RPMI7951 (cell line): ENCODE results near the gene VPS41. TPM values are rescaled to one million over a fixed set of nuclear protein-coding genes. Genes with fewer than 3 reads are reported as not detected.

Experiments used
- DNase-seq: peaks from one replicate; pipeline ENCODE4 v3.0.0-alpha.2; 2012; ENCODE audit warnings: low read depth
- total RNA-seq: library from RNA; depleted of rRNA; stranded (reverse); fragments of >200 nt; shearing (Covaris generic); gene quantifications from 2 replicates; pipeline ENCODE4 v1.2.3, GENCODE V29; 2014

VPS41 gene
- total RNA-seq, 1 experiment from 2014 or later, result 47.6 TPM

- no peak for DNase-seq
Measured at GRCh38 chr7:38905056-38905759, 3.8 kb downstream of the VPS41 start.

- no peak for DNase-seq
Measured at GRCh38 chr7:38903057-38903456, 5.9 kb downstream of the VPS41 start.

GRCh38 chr7:38902449-38902848, 6.5 kb downstream of the VPS41 start:
- DNase-seq, result no peak

- DNase-seq, result no peak
Measured at GRCh38 chr7:38893061-38893460, 15.9 kb downstream of the VPS41 start.

DNA sequence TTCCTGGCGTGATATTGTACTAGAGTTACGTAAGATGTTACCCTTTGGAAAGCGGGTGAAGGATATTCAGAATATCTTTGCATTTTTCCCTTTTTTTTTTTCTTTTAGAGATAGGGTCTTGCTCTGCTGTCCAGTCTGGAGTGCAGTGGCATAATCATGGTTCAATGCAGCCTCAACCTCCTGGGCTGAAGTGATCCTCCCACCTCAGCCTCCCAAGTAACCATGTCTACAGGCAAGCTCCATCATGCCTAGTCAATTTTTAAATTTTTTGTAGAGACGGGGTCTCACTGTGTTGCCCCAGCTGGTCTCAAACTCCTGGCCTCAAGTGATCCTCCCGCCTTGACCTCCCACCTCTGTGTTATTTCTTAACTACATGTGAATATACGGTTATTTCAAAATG, 18.4 kb downstream of the VPS41 start:
- DNase-seq, result no peak

DNA sequence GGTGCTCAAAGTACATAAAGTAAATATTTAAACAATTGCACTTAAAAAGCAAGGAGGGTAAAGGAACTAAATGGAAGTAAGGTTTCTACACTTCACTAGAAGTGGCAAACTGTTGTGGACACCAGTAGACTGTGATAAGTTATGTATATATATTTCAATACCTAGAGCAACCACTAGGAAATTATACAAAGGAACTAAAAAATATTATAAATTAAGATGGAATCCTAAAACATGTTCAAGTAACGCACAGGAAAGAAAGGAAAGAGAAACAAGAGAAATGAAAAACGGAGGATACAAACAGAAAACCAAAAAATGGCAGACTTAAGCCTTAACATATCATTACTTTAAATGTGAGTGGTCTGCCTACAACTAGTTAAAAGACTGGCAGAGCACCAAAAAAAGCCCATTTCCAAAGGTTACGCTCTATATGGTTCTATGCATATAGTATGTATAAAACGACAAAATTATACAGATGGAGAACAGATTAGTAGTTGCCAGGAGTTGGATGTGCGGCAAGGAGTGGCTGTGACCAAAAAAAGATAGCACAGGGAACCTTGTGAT, 19.0 kb downstream of the VPS41 start:
- DNase-seq, result no peak

DNA sequence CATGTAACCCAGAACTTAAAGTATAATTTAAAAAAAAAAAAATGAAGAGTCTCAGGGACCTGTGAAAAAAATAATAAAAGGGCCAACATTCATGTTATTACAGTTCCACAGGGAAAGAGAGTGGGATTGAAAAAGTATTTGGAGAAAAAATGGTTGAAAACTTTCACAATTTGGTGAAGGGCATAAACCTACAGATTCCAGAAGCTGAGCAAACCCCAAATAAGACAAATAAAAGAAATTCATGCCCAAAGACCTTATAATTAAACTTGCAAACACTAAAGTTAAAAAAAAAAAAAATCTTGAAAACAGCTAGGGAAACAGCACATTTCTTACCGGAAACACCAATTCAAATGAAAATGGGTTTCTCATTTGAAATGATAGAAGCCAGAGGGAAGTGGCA, 19.9 kb downstream of the VPS41 start:
- no peak for DNase-seq

DNA sequence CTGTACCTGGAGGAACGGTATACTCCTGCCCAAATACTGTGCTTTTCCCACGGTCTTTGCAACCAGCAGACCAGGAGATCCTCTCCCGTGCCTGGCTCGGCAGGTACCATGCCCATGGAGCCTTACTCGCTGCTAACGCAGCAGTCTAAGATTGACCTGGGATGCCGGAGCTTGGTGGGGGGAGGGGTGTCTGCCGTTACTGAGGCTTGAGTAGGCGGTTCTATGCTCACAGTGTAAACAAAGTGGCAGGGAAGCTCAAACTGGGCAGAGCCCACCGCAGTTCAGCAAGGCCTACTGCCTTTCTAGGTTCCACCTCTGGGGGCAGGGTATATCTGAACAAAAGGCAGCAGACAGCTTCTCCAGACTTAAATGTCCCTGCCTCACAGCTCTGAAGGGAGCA, 22.7 kb downstream of the VPS41 start:
- DNase-seq, result no peak

GRCh38 chr7:38883706-38884105, 25.3 kb downstream of the VPS41 start:
- no peak for DNase-seq

GRCh38 chr7:38881947-38882684, 26.9 kb downstream of the VPS41 start:
- DNase-seq, result no peak

DNA sequence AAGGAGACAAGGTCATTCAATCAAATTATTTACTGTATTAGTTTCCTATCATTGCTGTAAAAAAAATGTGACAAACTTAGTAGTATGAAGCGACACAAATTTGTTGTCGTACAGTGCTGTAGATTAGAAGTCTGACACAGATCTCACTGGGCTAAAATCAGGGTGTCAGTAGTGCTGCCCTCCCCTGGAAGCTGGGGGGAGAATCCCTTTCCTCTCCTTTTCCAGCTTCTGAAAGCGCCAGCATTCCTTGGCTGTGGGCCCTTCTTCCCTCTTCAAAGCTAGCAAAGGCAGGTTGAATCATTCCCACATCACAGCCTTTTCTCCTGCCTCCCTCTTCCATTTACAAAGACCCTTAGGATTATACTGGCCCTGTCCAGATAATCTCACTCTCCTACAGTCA, 28.0 kb downstream of the VPS41 start:
- no peak for DNase-seq

GRCh38 chr7:38880454-38880853, 28.5 kb downstream of the VPS41 start:
- peak; percentile 23 for DNase-seq

GRCh38 chr7:38880035-38880434, 29.0 kb downstream of the VPS41 start:
- no peak for DNase-seq

DNA sequence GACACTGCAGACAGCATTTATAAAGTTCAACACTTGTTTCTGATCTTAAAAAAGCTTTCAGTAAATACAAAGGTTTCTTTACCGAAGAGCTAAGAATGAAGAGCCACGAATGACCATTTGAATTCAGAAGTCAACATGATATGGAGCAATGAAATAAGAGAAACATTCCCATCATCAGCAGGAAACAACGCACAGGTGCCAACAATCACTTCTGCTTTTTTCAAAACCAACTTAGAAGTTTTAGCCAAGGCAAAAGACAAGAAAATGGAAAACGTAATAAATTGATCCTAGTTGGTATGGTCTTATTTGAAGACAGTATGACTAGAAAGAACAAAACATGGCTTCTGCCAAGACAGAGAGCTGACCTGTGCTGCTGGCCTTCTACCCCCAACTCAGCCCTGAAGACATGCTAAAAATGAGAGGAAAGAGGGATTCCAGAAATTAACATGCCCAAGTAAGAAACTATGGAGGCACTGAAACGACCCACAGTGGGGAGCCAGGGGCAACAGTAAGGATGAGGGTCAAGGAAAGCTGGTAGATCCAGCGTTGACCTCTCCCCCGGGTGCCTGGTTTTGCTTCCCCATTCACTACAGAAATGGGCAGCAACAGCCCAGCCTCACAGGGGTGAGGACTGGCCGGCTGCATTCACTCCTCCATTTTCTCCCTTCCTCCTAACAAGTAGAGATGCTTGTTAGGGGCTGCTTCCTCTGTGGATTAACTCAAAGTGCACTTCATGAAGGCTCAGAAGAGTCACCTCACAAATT, 30.1 kb downstream of the VPS41 start:
- DNase-seq, result no peak

DNA sequence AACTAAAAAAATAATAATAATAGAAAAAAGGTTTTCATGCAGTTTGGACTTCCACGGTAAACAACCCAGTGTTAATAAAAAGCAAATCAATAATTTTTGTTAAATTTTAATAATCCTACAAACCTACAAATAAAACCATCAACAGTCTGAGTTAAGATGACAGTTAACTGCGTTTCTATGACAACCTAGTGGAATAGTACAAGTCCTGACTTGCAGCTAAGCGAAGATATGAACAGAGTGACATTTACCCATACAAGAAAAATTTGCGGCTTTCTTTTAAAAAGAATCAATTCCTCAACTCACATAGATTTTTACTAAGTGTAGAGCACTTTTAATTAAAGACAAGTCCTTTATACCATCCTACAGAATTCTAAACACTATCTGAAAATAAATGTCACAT, 35.6 kb downstream of the VPS41 start:
- no peak for DNase-seq

GRCh38 chr7:38872202-38872601, 36.8 kb downstream of the VPS41 start:
- no peak for DNase-seq

- no peak for DNase-seq
Measured at GRCh38 chr7:38870147-38870546, 38.8 kb downstream of the VPS41 start.

- no peak for DNase-seq
Measured at GRCh38 chr7:38863601-38864291, 45.2 kb downstream of the VPS41 start.

- no peak for DNase-seq
Measured at GRCh38 chr7:38862666-38863065, 46.3 kb downstream of the VPS41 start.

- DNase-seq, result peak; percentile 13
Measured at GRCh38 chr7:38858259-38858884, 50.6 kb downstream of the VPS41 start.

GRCh38 chr7:38855867-38856266, 53.1 kb downstream of the VPS41 start:
- DNase-seq, result no peak
